ENCODE data around the gene LRRC36. TPM values are rescaled to one million over a fixed set of nuclear protein-coding genes. Genes with fewer than 3 reads are reported as not detected.

Gene LRRC36
- total RNA-seq, 1 experiment from 2014 or later: 0.46 TPM

- no peak for DNase-seq (ENCODE audit: low spot score)
Measured at GRCh38 chr16:67294938-67295361, 31.7 kb upstream of the LRRC36 start.

GRCh38 chr16:67296420-67296819 lies 30.2 kb upstream of the LRRC36 start:
- DNase-seq (ENCODE audit: low spot score): no peak

- DNase-seq (ENCODE audit: low spot score): no peak
Measured at GRCh38 chr16:67298277-67298676, 28.3 kb upstream of the LRRC36 start.

- no peak for DNase-seq (ENCODE audit: low spot score)
Measured at GRCh38 chr16:67299269-67299668, 27.3 kb upstream of the LRRC36 start.

- DNase-seq (ENCODE audit: low spot score): no peak
Measured at GRCh38 chr16:67301080-67301782, 25.4 kb upstream of the LRRC36 start.

GRCh38 chr16:67302076-67302475 lies 24.5 kb upstream of the LRRC36 start:
- no peak for DNase-seq (ENCODE audit: low spot score)

GRCh38 chr16:67302970-67303369 lies 23.6 kb upstream of the LRRC36 start:
- no peak for DNase-seq (ENCODE audit: low spot score)

- DNase-seq (ENCODE audit: low spot score): no peak
Measured at GRCh38 chr16:67304020-67304419, 22.6 kb upstream of the LRRC36 start.

- no peak for DNase-seq (ENCODE audit: low spot score)
Measured at GRCh38 chr16:67305216-67306071, 21.2 kb upstream of the LRRC36 start.

- DNase-seq (ENCODE audit: low spot score): no peak
Measured at GRCh38 chr16:67310561-67310960, 16.1 kb upstream of the LRRC36 start.

- DNase-seq (ENCODE audit: low spot score): no peak
Measured at GRCh38 chr16:67311607-67312488, 14.8 kb upstream of the LRRC36 start.

- peak; percentile 39 for DNase-seq (ENCODE audit: low spot score)
Measured at GRCh38 chr16:67312719-67313118, 13.9 kb upstream of the LRRC36 start.

GRCh38 chr16:67317853-67318252 lies 8.8 kb upstream of the LRRC36 start:
- no peak for DNase-seq (ENCODE audit: low spot score)

- DNase-seq (ENCODE audit: low spot score): no peak
Measured at GRCh38 chr16:67326115-67326471, 522 bp upstream of the LRRC36 start.

GRCh38 chr16:67327743-67328142 lies 1.1 kb downstream of the LRRC36 start:
- DNase-seq (ENCODE audit: low spot score): no peak

GRCh38 chr16:67329901-67330300 lies 3.3 kb downstream of the LRRC36 start:
- DNase-seq (ENCODE audit: low spot score): no peak

GRCh38 chr16:67333315-67333714 lies 6.7 kb downstream of the LRRC36 start:
- DNase-seq (ENCODE audit: low spot score): no peak

GRCh38 chr16:67336116-67336515 lies 9.5 kb downstream of the LRRC36 start:
- DNase-seq (ENCODE audit: low spot score): no peak

GRCh38 chr16:67336648-67337047 lies 10.0 kb downstream of the LRRC36 start:
- no peak for DNase-seq (ENCODE audit: low spot score)

- peak; percentile 25 for DNase-seq (ENCODE audit: low spot score)
Measured at GRCh38 chr16:67339453-67339852, 12.8 kb downstream of the LRRC36 start.

- DNase-seq (ENCODE audit: low spot score): no peak
Measured at GRCh38 chr16:67341250-67341649, 14.6 kb downstream of the LRRC36 start.

- DNase-seq (ENCODE audit: low spot score): no peak
Measured at GRCh38 chr16:67342616-67343015, 16.0 kb downstream of the LRRC36 start.

Measured in HT-29 (cell line).